22Rv1 (cell line): ENCODE results near the gene POT1.

ENCODE experiments used
- CTCF ChIP-seq: fragments of 450-650 bp; IDR thresholded peaks from 2 replicates; pipeline ENCODE4 v1.5.1; 2017; ENCODE audit warnings: mild to moderate bottlenecking
- ZFX ChIP-seq: fragments of 450-650 bp; IDR thresholded peaks from 2 replicates; pipeline ENCODE4 v1.6.1; 2017; ENCODE audit warnings: antibody characterized with exemption, borderline replicate concordance

- TF ChIP-seq CTCF = no peak
- no peak for TF ChIP-seq ZFX
Observed at GRCh38 chr7:124781418-124781817, 148.2 kb downstream of the POT1 start.
